Vagina (tissue), 2 donors: Measurements from ENCODE around the gene PALLD. TPM values are rescaled to one million over a fixed set of nuclear protein-coding genes. Genes with fewer than 3 reads are reported as not detected.

Experiments
- DNase-seq, 2 donors: peaks; one replicate each; pipeline ENCODE4 v3.0.0-alpha.2; 2017; ENCODE audit errors: extremely low spot score in 2 of 2
- H3K27ac ChIP-seq: fragments of 200-600 bp; sonication (generic); one replicate; pipeline ENCODE4 v1.5.1; 2019
- H3K27me3 ChIP-seq: fragments of 200-600 bp; sonication (generic); one replicate; pipeline ENCODE4 v1.5.1; 2019
- H3K36me3 ChIP-seq, 2 donors: fragments of 200-600 bp; sonication (generic); one replicate each; pipeline ENCODE4 v1.5.1; 2017 to 2019
- H3K4me1 ChIP-seq: fragments of 200-600 bp; sonication (generic); one replicate; pipeline ENCODE4 v1.5.1; 2019
- H3K4me3 ChIP-seq, 2 donors: fragments of 200-600 bp; sonication (generic); 1 replicate in 1 of 2; 2 replicates in 1 of 2; pipeline ENCODE4 v1.5.1; 2016 to 2019
- H3K9me3 ChIP-seq: fragments of 200-600 bp; sonication (generic); one replicate; pipeline ENCODE4 v1.5.1; 2019
- CTCF ChIP-seq, 3 experiments: fragments of 450-650 bp in 2 of 3; fragments of 200-600 bp in 1 of 3; sonication (generic) in 1 of 3; IDR thresholded peaks; one replicate each; pipeline ENCODE4 v1.5.1; 2017 to 2019; ENCODE audit warnings: antibody characterized with exemption in 3 of 3, mild to moderate bottlenecking in 2 of 3, moderate library complexity in 2 of 3
- POLR2A ChIP-seq, 2 donors: fragments of 450-650 bp; IDR thresholded peaks; one replicate each; pipeline ENCODE4 v1.6.1; 2017; ENCODE audit warnings: antibody characterized with exemption in 2 of 2, mild to moderate bottlenecking in 2 of 2, moderate library complexity in 2 of 2
- POLR2AphosphoS5 ChIP-seq, 2 donors: sonication (generic); formaldehyde crosslinking; IDR thresholded peaks; one replicate each; pipeline ENCODE4 v1.9.0; 2017; ENCODE audit warnings: antibody characterized with exemption in 2 of 2, mild to moderate bottlenecking in 2 of 2, low read depth in 1 of 2; ENCODE audit not compliant: insufficient read depth in 1 of 2
- intact Hi-C: fragments of 100-400 bp; cut with DNase I; formaldehyde crosslinking; loops from one replicate; pipeline ENCODE4 v1.15.1; 2023
- total RNA-seq: library from RNA; depleted of rRNA; stranded (reverse); fragments of >200 nt; gene quantifications from one replicate; pipeline ENCODE4 v1.2.3, GENCODE V29; 2016

Gene PALLD
- total RNA-seq, 1 donor from 2014 or later: 229 TPM

GRCh38 chr4:168815379-168816345, 318.8 kb downstream of the PALLD start:
- H3K27me3 ChIP-seq: no peaks in the 10 kb centered on the region
- H3K27ac ChIP-seq: peak overlapping the region; percentile 79
- H3K4me1 ChIP-seq: peaks cover 34% of the 10 kb centered on the region
- H3K36me3 ChIP-seq: no peaks in the 10 kb centered on the region
- H3K4me3 ChIP-seq: peak overlapping the region in 1 of 2 donors; percentile 5
- intact Hi-C loops: loop anchor here (10.0 kb wide), 1 partner anchor 51 kb away; no protein-coding TSS in a partner anchor
- TF ChIP-seq CTCF (IDR thresholded peaks at IDR 0.05) (no peak), POLR2AphosphoS5 (IDR thresholded peaks at IDR 0.05; ENCODE audit: insufficient read depth in 1 of 2, low read depth in 1 of 2) (peak in 1 of 2 donors; percentile 66)
- no peaks in the 10 kb centered on the region for H3K9me3 ChIP-seq
- DNase-seq: no peak

GRCh38 chr4:168817370-168817769, 320.5 kb downstream of the PALLD start:
- H3K27ac ChIP-seq: peak overlapping the region; percentile 79
- no peaks in the 10 kb centered on the region for H3K27me3 ChIP-seq
- DNase-seq: no peak
- H3K4me3 ChIP-seq: peak overlapping the region in 1 of 2 donors; percentile 26
- peaks cover 22% of the 10 kb centered on the region for H3K4me1 ChIP-seq
- intact Hi-C loops: loop anchor here (10.0 kb wide), 1 partner anchor 53 kb away; no protein-coding TSS in a partner anchor
- no peak for TF ChIP-seq POLR2A (IDR thresholded peaks at IDR 0.05)
- H3K36me3 ChIP-seq: no peaks in the 10 kb centered on the region
- H3K9me3 ChIP-seq: no peaks in the 10 kb centered on the region

- Histone ChIP-seq H3K36me3 (no peaks in the 10 kb centered on the region), H3K4me3 (no peak overlapping the region), H3K9me3 (no peaks in the 10 kb centered on the region), H3K27me3 (no peaks in the 10 kb centered on the region), H3K4me1 (no peaks in the 10 kb centered on the region), H3K27ac (no peak overlapping the region)
- intact Hi-C loops: no loop called here
- no peak for DNase-seq
- TF ChIP-seq CTCF (IDR thresholded peaks at IDR 0.05) (no peak), POLR2AphosphoS5 (IDR thresholded peaks at IDR 0.05; ENCODE audit: insufficient read depth in 1 of 2, low read depth in 1 of 2) (no peak), POLR2A (IDR thresholded peaks at IDR 0.05) (no peak)
Observed at GRCh38 chr4:168822481-168822880, 325.6 kb downstream of the PALLD start.

- TF ChIP-seq CTCF (IDR thresholded peaks at IDR 0.05): no peak
- TF ChIP-seq POLR2A (IDR thresholded peaks at IDR 0.05): no peak
- no peak for TF ChIP-seq POLR2AphosphoS5 (IDR thresholded peaks at IDR 0.05; ENCODE audit: insufficient read depth in 1 of 2, low read depth in 1 of 2)
- Histone ChIP-seq H3K4me3 (no peak overlapping the region), H3K9me3 (no peaks in the 10 kb centered on the region), H3K27ac (no peak overlapping the region), H3K36me3 (no peaks in the 10 kb centered on the region), H3K27me3 (no peaks in the 10 kb centered on the region), H3K4me1 (peaks cover 2% of the 10 kb centered on the region)
- intact Hi-C loops: no loop called here
- no peak for DNase-seq
Observed at GRCh38 chr4:168825975-168826374, 329.1 kb downstream of the PALLD start.

- H3K27ac ChIP-seq: no peak overlapping the region
- H3K36me3 ChIP-seq: no peaks in the 10 kb centered on the region
- TF ChIP-seq POLR2A (IDR thresholded peaks at IDR 0.05) (no peak), CTCF (IDR thresholded peaks at IDR 0.05) (no peak), POLR2AphosphoS5 (IDR thresholded peaks at IDR 0.05; ENCODE audit: insufficient read depth in 1 of 2, low read depth in 1 of 2) (no peak)
- DNase-seq: no peak
- H3K4me1 ChIP-seq: peaks cover 9% of the 10 kb centered on the region
- no peaks in the 10 kb centered on the region for H3K9me3 ChIP-seq
- intact Hi-C loops: no loop called here
- H3K27me3 ChIP-seq: no peaks in the 10 kb centered on the region
- no peak overlapping the region for H3K4me3 ChIP-seq
Observed at GRCh38 chr4:168826620-168827019, 329.8 kb downstream of the PALLD start.
